Hepatocyte (in vitro differentiated cells): ENCODE measurements around the gene PLXNA2.

ENCODE experiments used
- EZH2 ChIP-seq: fragments of 200-600 bp; sonication (generic); IDR thresholded peaks from 2 replicates; pipeline ENCODE4 v1.6.1; 2016; ENCODE audit warnings: antibody characterized with exemption, mild to moderate bottlenecking, borderline replicate concordance
- EZH2phosphoT487 ChIP-seq: fragments of 200-600 bp; sonication (generic); IDR thresholded peaks from one replicate; pipeline ENCODE4 v1.6.1; 2018; ENCODE audit warnings: antibody characterized with exemption, mild to moderate bottlenecking, low read depth, moderate library complexity; ENCODE audit not compliant: unreplicated experiment, severe bottlenecking
- TF ChIP-seq, protein P1 (sequence below): fragments of 200-600 bp; sonication (generic); IDR thresholded peaks from 2 replicates; pipeline ENCODE4 v1.5.1; 2016; ENCODE audit warnings: antibody characterized with exemption, mild to moderate bottlenecking; ENCODE audit not compliant: poor library complexity

DNA sequence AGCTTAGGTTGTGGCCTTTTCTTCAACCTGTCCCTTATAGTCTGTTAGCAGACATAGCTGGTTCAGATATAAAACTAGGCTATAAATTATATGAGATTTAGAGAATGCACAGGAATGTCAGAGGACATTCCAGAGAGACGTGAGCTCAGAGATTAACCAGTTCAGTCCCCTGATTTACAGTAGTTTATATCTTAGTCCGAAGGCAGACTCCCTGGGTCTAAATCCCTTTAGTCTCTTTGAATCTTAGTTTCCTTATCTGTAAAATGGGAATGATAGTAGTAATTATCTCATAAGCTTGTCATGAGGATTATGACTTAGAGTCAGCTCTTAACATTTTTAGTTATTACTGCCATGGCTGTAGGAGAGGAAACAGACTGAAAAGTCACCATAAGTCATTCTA, 45.5 kb upstream of the PLXNA2 start:
- TF ChIP-seq, protein P1, sequence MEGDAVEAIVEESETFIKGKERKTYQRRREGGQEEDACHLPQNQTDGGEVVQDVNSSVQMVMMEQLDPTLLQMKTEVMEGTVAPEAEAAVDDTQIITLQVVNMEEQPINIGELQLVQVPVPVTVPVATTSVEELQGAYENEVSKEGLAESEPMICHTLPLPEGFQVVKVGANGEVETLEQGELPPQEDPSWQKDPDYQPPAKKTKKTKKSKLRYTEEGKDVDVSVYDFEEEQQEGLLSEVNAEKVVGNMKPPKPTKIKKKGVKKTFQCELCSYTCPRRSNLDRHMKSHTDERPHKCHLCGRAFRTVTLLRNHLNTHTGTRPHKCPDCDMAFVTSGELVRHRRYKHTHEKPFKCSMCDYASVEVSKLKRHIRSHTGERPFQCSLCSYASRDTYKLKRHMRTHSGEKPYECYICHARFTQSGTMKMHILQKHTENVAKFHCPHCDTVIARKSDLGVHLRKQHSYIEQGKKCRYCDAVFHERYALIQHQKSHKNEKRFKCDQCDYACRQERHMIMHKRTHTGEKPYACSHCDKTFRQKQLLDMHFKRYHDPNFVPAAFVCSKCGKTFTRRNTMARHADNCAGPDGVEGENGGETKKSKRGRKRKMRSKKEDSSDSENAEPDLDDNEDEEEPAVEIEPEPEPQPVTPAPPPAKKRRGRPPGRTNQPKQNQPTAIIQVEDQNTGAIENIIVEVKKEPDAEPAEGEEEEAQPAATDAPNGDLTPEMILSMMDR = no peak
- TF ChIP-seq EZH2phosphoT487 = no peak
- TF ChIP-seq EZH2 = no peak
